ENCODE results near the gene ZFAND3. TPM values are rescaled to one million over a fixed set of nuclear protein-coding genes. Genes with fewer than 3 reads are reported as not detected.

Gene ZFAND3
- total RNA-seq, 1 experiment from 2014 or later = 47.2 TPM

GRCh38 chr6:38068854-38069590 is 249.5 kb downstream of the ZFAND3 start:
- Histone ChIP-seq H3K4me1 (ENCODE audit: control insufficient read depth in 1 of 2, insufficient read depth in 2 of 2, low read length in 2 of 2) (no peaks in the 10 kb centered on the region), H4K20me1 (ENCODE audit: insufficient read depth) (no peaks in the 10 kb centered on the region; the same call in 1 of the 2 replicates), H3K27me3 (ENCODE audit: insufficient read depth, low read length) (no peaks in the 10 kb centered on the region), H3K4me3 (replicated peaks in 1 of 2; ENCODE audit: low read depth in 1 of 2, low read length in 2 of 2) (no peak overlapping the region), H3K9me3 (ENCODE audit: control insufficient read depth in 1 of 2, insufficient read depth in 1 of 2, low read depth in 1 of 2, low read length in 2 of 2) (no peaks in the 10 kb centered on the region), H2AFZ (ENCODE audit: low read depth, low read length, poor library complexity, severe bottlenecking) (no peak overlapping the region), H3K9me2 (ENCODE audit: insufficient read depth) (no peaks in the 10 kb centered on the region), H3K27ac (ENCODE audit: low read depth, low read length) (no peak overlapping the region), H3K79me2 (ENCODE audit: insufficient read depth, low read length) (no peaks in the 10 kb centered on the region; the same call in 1 of the 2 replicates), H3K36me3 (ENCODE audit: control insufficient read depth in 1 of 2, insufficient read depth in 2 of 2, low read length in 2 of 2) (no peaks in the 10 kb centered on the region), H3K9ac (ENCODE audit: low read length) (no peak overlapping the region), H3K4me2 (ENCODE audit: low read length) (no peak overlapping the region)
- intact Hi-C loops (cut with micrococcal nuclease) = no loop called here
- DNase-seq (ENCODE audit: low read depth, low spot score) (no peak), ATAC-seq (no peak)
- RAD21 ChIA-PET (ENCODE audit: low non-redundant PET in 1 of 2, low total read pairs in 2 of 2, uncharacterized antibody in 2 of 2, unreplicated experiment in 2 of 2) = no interaction called here
- no TSS peak for BruUV-seq (replicated peaks)
- no peak for TF ChIP-seq ZBTB33 (IDR thresholded peaks at IDR 0.05; ENCODE audit: extremely low read depth, insufficient replicate concordance, low read length)
- TF ChIP-seq FOSL1 (IDR thresholded peaks at IDR 0.05; ENCODE audit: low read depth) = no peak
- TF ChIP-seq ZNF274 (IDR thresholded peaks at IDR 0.05; ENCODE audit: low read depth, low read length) = no peak
- TF ChIP-seq CTCF (IDR thresholded peaks at IDR 0.05 in 2 of 3, conservative IDR thresholded peaks at IDR 0.05 in 1 of 3; ENCODE audit: borderline replicate concordance in 1 of 3, insufficient read depth in 1 of 3, low read depth in 2 of 3, low read length in 2 of 3) = no peak
- no peak for TF ChIP-seq SIN3A (IDR thresholded peaks at IDR 0.05; ENCODE audit: low read depth)
- no peak for TF ChIP-seq EGR1 (IDR thresholded peaks at IDR 0.05; ENCODE audit: low read depth)
- TF ChIP-seq CEBPB (IDR thresholded peaks at IDR 0.05; ENCODE audit: low read depth) = no peak
- no peak for TF ChIP-seq ELF1 (IDR thresholded peaks at IDR 0.05; ENCODE audit: borderline replicate concordance, low read depth)
- no peak for TF ChIP-seq POLR2AphosphoS5 (IDR thresholded peaks at IDR 0.05; ENCODE audit: low read depth, low read length)
- no peak for TF ChIP-seq TCF7L2 (IDR thresholded peaks at IDR 0.05; ENCODE audit: borderline replicate concordance, extremely low read depth, insufficient read depth, insufficient read length)
- no peak for TF ChIP-seq SP1 (IDR thresholded peaks at IDR 0.05; ENCODE audit: low read depth)
- no peak for TF ChIP-seq YY1 (IDR thresholded peaks at IDR 0.05; ENCODE audit: extremely low read depth, insufficient replicate concordance, low read depth, low read length)
- TF ChIP-seq JUND (IDR thresholded peaks at IDR 0.05) = no peak
- TF ChIP-seq POLR2A (IDR thresholded peaks at IDR 0.05; ENCODE audit: borderline replicate concordance, extremely low read depth, insufficient read depth, insufficient read length) = no peak
- no peak for TF ChIP-seq ZFX (IDR thresholded peaks at IDR 0.05)
- CTCF ChIA-PET = no interaction called here
- POLR2A ChIA-PET = no interaction called here
